Fibroblast of lung (primary cell): ENCODE results near the gene PHACTR2. TPM values are rescaled to one million over a fixed set of nuclear protein-coding genes. Genes with fewer than 3 reads are reported as not detected.

Source experiments
- DNase-seq, 2 donors: peaks; one replicate each; pipeline versions ENCODE4 v3.0.0 to v3.0.0-alpha.2; 2010; ENCODE audit warnings: low read depth in 2 of 2
- H2AFZ ChIP-seq: 2 replicates; pipeline ENCODE4 v1.5.1; 2012; ENCODE audit warnings: low read length, control low read depth, inconsistent platforms
- H3K27ac ChIP-seq: 2 replicates; pipeline ENCODE4 v1.5.1; 2011; ENCODE audit warnings: low read length, control low read depth; ENCODE audit not compliant: insufficient read depth
- H3K27me3 ChIP-seq: 2 replicates; pipeline ENCODE4 v1.5.1; 2011; ENCODE audit warnings: mild to moderate bottlenecking, low read length; ENCODE audit not compliant: control insufficient read depth, insufficient read depth
- H3K36me3 ChIP-seq: 2 replicates; pipeline ENCODE4 v1.5.1; 2011; ENCODE audit warnings: low read length; ENCODE audit not compliant: control insufficient read depth, insufficient read depth
- H3K4me1 ChIP-seq: 2 replicates; pipeline ENCODE4 v1.5.1; 2011; ENCODE audit warnings: low read length; ENCODE audit not compliant: control insufficient read depth, insufficient read depth; ENCODE audit errors: extremely low read depth
- H3K4me2 ChIP-seq: 2 replicates; pipeline ENCODE4 v1.5.1; 2011; ENCODE audit warnings: low read length, control low read depth; ENCODE audit not compliant: insufficient read depth; ENCODE audit errors: extremely low read depth
- H3K4me3 ChIP-seq, 4 experiments: fragments of 200-600 bp in 1 of 4; sonication (generic) in 1 of 4; replicated peaks in 1 of 4; 2 replicates each; pipeline ENCODE4 v1.5.1; 2011 to 2016; ENCODE audit warnings: low read length in 4 of 4, low read depth in 3 of 4, mild to moderate bottlenecking in 3 of 4, control low read depth in 2 of 4, inconsistent platforms in 1 of 4, mixed read lengths in 1 of 4; ENCODE audit not compliant: insufficient read depth in 1 of 4; ENCODE audit errors: control extremely low read depth in 1 of 4
- H3K79me2 ChIP-seq: 2 replicates; pipeline ENCODE4 v1.5.1; 2012; ENCODE audit warnings: mild to moderate bottlenecking, low read length, inconsistent platforms; ENCODE audit not compliant: control insufficient read depth, insufficient read depth
- H3K9ac ChIP-seq: 2 replicates; pipeline ENCODE4 v1.5.1; 2011; ENCODE audit warnings: mild to moderate bottlenecking, low read length, control low read depth; ENCODE audit not compliant: insufficient read depth
- H3K9me3 ChIP-seq: 2 replicates; pipeline ENCODE4 v1.5.1; 2012; ENCODE audit warnings: low read depth, low read length; ENCODE audit not compliant: control insufficient read depth, insufficient read depth
- H4K20me1 ChIP-seq: 2 replicates; pipeline ENCODE4 v1.5.1; 2011; ENCODE audit warnings: low read length; ENCODE audit not compliant: control insufficient read depth, insufficient read depth; ENCODE audit errors: extremely low read depth
- CTCF ChIP-seq, 2 donors: IDR thresholded peaks in 1 of 2; conservative IDR thresholded peaks in 1 of 2; 1 replicate in 1 of 2; 2 replicates in 1 of 2; pipeline ENCODE4 v1.5.1; 2011 to 2012; ENCODE audit warnings: low read length in 2 of 2, control low read depth in 1 of 2, inconsistent platforms in 1 of 2, low read depth in 1 of 2, mild to moderate bottlenecking in 1 of 2
- EZH2 ChIP-seq: IDR thresholded peaks from 2 replicates; pipeline ENCODE4 v1.5.1; 2012; ENCODE audit warnings: low read length, control low read depth, mild to moderate bottlenecking; ENCODE audit errors: missing control alignments
- polyA plus RNA-seq, 2 donors: library from polyadenylated mRNA; depleted of rRNA in 1 of 2; stranded (reverse) in 1 of 2; unstranded in 1 of 2; fragments of >200 nt; gene quantifications; 2 replicates each; pipeline ENCODE4 v1.2.1, GENCODE V29; 2011 to 2012; ENCODE audit warnings: missing spikeins in 1 of 2
- total RNA-seq: library from RNA; depleted of rRNA; stranded (reverse); fragments of >200 nt; gene quantifications from 2 replicates; pipeline ENCODE4 v1.2.1, GENCODE V29; 2014

The PHACTR2 gene
- total and polyA plus RNA-seq, 2 donors (not counting 1 experiment from before 2014, with no cell fraction given): 40.1 to 55.0 TPM

GRCh38 chr6:143675946-143676345, 1.8 kb upstream of the PHACTR2 start:
- H3K36me3 ChIP-seq: no peaks in the 10 kb centered on the region
- no peaks in the 10 kb centered on the region for H3K27me3 ChIP-seq
- no peaks in the 10 kb centered on the region for H4K20me1 ChIP-seq
- H3K4me2 ChIP-seq: peak overlapping the region; percentile 44
- H3K27ac ChIP-seq: no peak overlapping the region
- H3K79me2 ChIP-seq: peaks cover 20% of the 10 kb centered on the region
- peak; percentile 31 to 64 for DNase-seq
- H3K9me3 ChIP-seq: no peaks in the 10 kb centered on the region
- peaks cover 10% of the 10 kb centered on the region for H3K4me1 ChIP-seq
- TF ChIP-seq CTCF (conservative IDR thresholded peaks at IDR 0.05 in 1 of 2, IDR thresholded peaks at IDR 0.05 in 1 of 2; ENCODE audit: low read depth in 1 of 2, low read length in 2 of 2) (no peak), EZH2 (no peak)
- no peak overlapping the region for H3K9ac ChIP-seq
- H2AFZ ChIP-seq: no peak overlapping the region
- no peak overlapping the region for H3K4me3 ChIP-seq

- Histone ChIP-seq H4K20me1 (no peaks in the 10 kb centered on the region), H3K79me2 (peaks cover 26% of the 10 kb centered on the region), H3K27ac (no peak overlapping the region), H3K27me3 (no peaks in the 10 kb centered on the region), H3K4me3 (no peak overlapping the region), H3K4me2 (no peak overlapping the region), H3K4me1 (peaks cover 10% of the 10 kb centered on the region), H3K9me3 (no peaks in the 10 kb centered on the region), H3K36me3 (no peaks in the 10 kb centered on the region), H3K9ac (no peak overlapping the region), H2AFZ (no peak overlapping the region)
- TF ChIP-seq CTCF (conservative IDR thresholded peaks at IDR 0.05 in 1 of 2, IDR thresholded peaks at IDR 0.05 in 1 of 2; ENCODE audit: low read depth in 1 of 2, low read length in 2 of 2): no peak
- no peak for TF ChIP-seq EZH2
- no peak for DNase-seq
Measured at GRCh38 chr6:143676437-143677045, 1.2 kb upstream of the PHACTR2 start.

- no peaks in the 10 kb centered on the region for H3K36me3 ChIP-seq
- peaks cover 10% of the 10 kb centered on the region for H3K4me1 ChIP-seq
- no peaks in the 10 kb centered on the region for H4K20me1 ChIP-seq
- peak overlapping the region; percentile 68 for H3K4me2 ChIP-seq
- H3K4me3 ChIP-seq: peak overlapping the region; percentile 33 to 99 (median 54)
- H3K79me2 ChIP-seq: peaks cover 34% of the 10 kb centered on the region
- no peaks in the 10 kb centered on the region for H3K9me3 ChIP-seq
- H3K27me3 ChIP-seq: no peaks in the 10 kb centered on the region
- H2AFZ ChIP-seq: no peak overlapping the region
- no peak overlapping the region for H3K27ac ChIP-seq
- peak overlapping the region; percentile 94 for H3K9ac ChIP-seq
- TF ChIP-seq CTCF (conservative IDR thresholded peaks at IDR 0.05 in 1 of 2, IDR thresholded peaks at IDR 0.05 in 1 of 2; ENCODE audit: low read depth in 1 of 2, low read length in 2 of 2) (no peak), EZH2 (no peak)
- DNase-seq: no peak
Measured at GRCh38 chr6:143677577-143677890, 231 bp upstream of the PHACTR2 start.
